HL-60/S4 treated with phorbol 12-myristate 13-acetate at 8.2 ng/mL for 4 days and 3 days (cell line): ENCODE data around the gene ABHD5.

Source experiments
- in situ Hi-C: fragments of 300-500 bp; cut with MboI; formaldehyde crosslinking; loops from 2 replicates; pipeline ENCODE4 v1.15.0; 2022; ENCODE audit warnings: low sequenced_read_pairs

Gene ABHD5

GRCh38 chr3:43753741-43754715 lies 63.3 kb downstream of the ABHD5 start:
- in situ Hi-C loops: no loop called here

DNA sequence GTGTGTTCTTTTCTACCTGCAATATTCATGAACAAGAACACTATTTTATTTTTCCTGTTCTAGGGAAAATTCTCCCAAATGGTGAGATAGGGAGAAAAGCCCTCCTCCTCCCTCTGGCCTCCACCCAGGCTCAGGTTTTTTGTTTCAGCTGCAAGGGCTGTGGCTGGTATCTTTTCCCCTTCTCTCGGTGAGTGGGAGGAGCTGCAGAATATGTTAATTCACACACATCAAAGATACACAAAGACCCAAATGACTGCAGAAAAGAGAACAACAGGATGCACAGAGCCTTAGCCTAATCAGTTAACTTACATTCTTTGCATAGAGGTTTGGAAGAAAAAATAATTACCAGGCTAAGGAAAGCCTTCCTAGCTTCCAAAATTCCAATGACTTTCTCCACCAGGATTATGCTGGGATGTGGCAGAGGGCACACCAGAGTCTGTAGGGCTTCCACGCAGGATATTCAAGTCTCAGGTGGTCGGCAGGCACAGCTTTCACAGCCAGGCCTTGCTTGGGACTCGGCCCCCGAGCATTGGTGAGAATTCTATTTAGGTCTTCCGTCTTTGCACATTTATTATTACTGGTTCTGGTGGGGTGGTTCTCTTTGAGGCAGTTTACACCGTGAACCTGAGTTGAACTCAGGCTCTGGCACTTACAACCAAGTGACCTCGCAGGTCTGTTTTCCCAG lies 64.9 kb downstream of the ABHD5 start:
- in situ Hi-C loops: no loop called here

GRCh38 chr3:43757666-43758321 lies 67.1 kb downstream of the ABHD5 start:
- in situ Hi-C loops: no loop called here

GRCh38 chr3:43758592-43759225 lies 68.0 kb downstream of the ABHD5 start:
- in situ Hi-C loops: no loop called here

DNA sequence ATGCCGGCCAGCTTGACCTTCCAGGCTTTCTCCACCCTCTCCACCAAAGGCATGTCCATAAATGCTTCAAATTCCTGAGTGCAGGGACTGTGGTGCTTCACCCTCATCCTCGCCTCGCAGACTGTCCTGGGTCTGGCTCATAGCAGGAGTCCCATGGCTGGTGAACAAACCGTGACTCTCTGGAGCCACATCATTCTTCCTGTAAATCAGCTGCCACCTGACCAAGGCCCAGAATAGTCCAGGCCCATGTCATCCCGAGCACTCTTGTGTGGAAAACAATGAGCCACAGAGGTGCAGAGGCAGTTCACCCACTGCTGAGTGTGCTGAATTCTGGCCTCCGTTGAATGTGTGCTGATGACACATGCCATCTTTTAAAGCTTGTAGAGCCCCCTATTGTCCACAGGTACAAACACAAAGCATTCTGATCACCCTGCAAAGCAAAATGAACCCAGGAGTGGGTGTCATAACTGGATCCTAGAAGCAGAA lies 68.6 kb downstream of the ABHD5 start:
- in situ Hi-C loops: no loop called here

DNA sequence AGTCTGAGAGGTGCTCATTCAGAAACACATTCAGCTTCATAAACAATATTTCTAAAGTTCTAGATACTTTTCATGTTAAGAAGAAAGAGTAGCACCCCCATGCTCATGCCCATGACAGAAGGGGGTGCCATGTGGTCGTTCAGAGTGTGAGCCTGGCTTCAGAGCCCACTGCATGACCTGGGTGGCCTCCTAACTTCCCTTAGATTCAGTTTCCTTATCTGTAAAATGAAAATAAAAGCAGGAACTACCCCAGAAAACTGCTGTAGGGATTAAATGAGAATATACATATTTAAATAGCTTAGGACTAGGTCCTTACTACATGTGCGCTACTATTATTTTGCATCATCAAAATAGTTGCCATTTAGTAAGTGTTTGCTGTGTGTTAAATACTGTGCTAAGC lies 69.2 kb downstream of the ABHD5 start:
- in situ Hi-C loops: no loop called here

GRCh38 chr3:43760938-43761337 lies 70.2 kb downstream of the ABHD5 start:
- in situ Hi-C loops: no loop called here

GRCh38 chr3:43762451-43762850 lies 71.7 kb downstream of the ABHD5 start:
- in situ Hi-C loops: no loop called here

DNA sequence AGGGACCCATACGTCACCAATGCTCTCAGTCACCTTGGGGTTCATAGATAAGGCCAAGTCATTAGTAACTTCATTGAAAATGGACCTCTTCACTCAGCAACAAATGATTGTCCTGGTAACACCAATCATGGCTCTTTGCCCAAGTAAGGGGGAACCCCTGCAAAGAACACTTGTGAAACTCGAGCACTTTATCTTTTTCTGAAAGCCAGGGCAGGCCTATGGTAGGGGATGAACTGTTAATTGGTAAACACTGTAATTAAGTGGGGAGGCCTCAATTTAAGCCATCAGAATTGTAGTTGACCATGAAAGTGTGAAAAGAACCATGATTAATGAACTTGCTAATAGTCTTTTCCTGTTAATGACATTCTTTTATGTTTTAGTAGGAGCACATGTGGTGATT lies 73.3 kb downstream of the ABHD5 start:
- in situ Hi-C loops: no loop called here

GRCh38 chr3:43764471-43764870 lies 73.7 kb downstream of the ABHD5 start:
- in situ Hi-C loops: no loop called here

- in situ Hi-C loops: no loop called here
Observed at GRCh38 chr3:43765521-43765971, 74.8 kb downstream of the ABHD5 start.

DNA sequence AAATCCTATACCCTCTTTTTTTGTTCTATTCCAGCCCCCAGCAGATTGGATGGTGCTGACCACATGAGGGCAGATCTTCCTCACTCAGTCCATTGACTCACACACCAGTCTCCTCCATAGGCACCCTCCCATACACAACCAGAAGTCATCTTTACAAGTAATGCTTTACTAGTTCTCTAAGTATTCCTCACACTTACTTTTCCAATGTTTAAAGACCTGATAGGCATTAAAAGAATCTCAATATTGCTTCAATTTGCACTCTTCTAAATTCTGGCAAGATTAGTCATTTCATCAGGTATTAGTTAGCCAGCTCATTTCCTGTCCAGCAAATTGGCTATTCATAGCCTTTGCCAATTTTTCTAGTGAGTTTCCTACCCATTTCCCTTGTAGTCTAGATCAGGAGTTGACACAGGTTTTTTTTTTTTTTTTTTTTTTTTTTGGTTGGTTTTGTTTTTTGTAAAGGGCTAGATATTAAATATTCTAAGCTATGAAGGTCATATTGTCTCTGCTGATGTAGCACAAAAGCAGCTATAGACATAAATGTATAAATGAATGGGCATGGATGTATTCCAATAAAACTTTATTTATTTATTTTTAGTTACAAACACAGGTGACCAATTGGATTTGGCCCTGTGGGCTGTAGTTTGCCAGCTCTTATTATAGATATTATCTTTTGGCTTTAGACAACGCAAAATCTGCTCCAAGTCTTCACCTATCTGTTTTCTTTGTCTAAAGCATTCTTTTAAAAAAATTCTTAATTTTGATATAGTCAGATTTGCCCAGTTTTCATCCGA lies 76.1 kb downstream of the ABHD5 start:
- in situ Hi-C loops: no loop called here

- in situ Hi-C loops: no loop called here
Observed at GRCh38 chr3:43768381-43768973, 77.7 kb downstream of the ABHD5 start.

GRCh38 chr3:43769097-43769884 lies 78.6 kb downstream of the ABHD5 start:
- in situ Hi-C loops: no loop called here

DNA sequence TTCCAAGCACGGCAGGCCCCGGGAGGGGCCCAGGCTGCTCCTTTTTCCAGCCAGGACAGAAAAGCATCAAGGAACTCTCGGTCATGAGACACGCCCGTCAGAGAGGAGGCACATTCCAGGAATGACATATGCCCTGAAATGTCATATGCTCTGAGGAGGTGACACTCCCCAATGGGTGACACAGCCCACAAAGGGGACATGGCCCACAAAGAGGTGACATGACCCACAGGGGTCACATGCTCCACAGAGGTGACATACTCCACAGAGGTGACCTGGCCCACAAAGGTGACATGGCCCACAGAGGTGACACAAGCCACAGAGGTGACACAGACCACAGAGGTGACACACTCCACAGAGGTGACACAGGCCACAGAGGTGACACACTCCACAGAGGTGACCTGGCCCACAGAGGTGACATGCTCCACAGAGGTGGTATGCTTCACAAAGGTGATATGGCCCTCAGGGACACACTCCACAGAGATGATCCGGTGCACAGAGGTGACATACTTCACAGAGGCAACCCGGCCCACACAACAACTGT lies 79.2 kb downstream of the ABHD5 start:
- in situ Hi-C loops: no loop called here

GRCh38 chr3:43770426-43771103 lies 79.8 kb downstream of the ABHD5 start:
- in situ Hi-C loops: no loop called here

GRCh38 chr3:43771610-43772009 lies 80.9 kb downstream of the ABHD5 start:
- in situ Hi-C loops: no loop called here
